Thyroid gland (tissue), 4 donors: ENCODE data around the gene TMPRSS6. TPM values are rescaled to one million over a fixed set of nuclear protein-coding genes. Genes with fewer than 3 reads are reported as not detected.

ENCODE experiments used
- DNase-seq, 2 donors: peaks; one replicate each; pipeline ENCODE4 v3.0.0-alpha.2; 2019
- H3K27ac ChIP-seq, 3 donors: fragments of 200-600 bp; sonication (generic); 1 replicate in 2 of 3; 2 replicates in 1 of 3; pipeline ENCODE4 v1.5.1; 2016 to 2019; ENCODE audit warnings: mild to moderate bottlenecking in 1 of 3, moderate library complexity in 1 of 3
- H3K27me3 ChIP-seq: fragments of 200-600 bp; sonication (generic); one replicate; pipeline ENCODE4 v1.5.1; 2019
- H3K36me3 ChIP-seq, 2 donors: fragments of 200-600 bp; sonication (generic); one replicate each; pipeline ENCODE4 v1.5.1; 2016 to 2019
- H3K4me1 ChIP-seq, 2 donors: fragments of 200-600 bp; sonication (generic); one replicate each; pipeline ENCODE4 v1.5.1; 2017 to 2019
- H3K4me3 ChIP-seq, 3 donors: fragments of 200-600 bp; sonication (generic); replicated peaks in 1 of 3; 1 replicate in 2 of 3; 2 replicates in 1 of 3; pipeline ENCODE4 v1.5.1; 2016; ENCODE audit warnings: mild to moderate bottlenecking in 1 of 3
- H3K9me3 ChIP-seq: fragments of 200-600 bp; sonication (generic); one replicate; pipeline ENCODE4 v1.5.1; 2017
- POLR2A ChIP-seq, 2 donors: fragments of 450-650 bp; IDR thresholded peaks; one replicate each; pipeline ENCODE4 v1.6.1; 2017; ENCODE audit warnings: antibody characterized with exemption in 2 of 2, mild to moderate bottlenecking in 2 of 2, moderate library complexity in 1 of 2
- WGBS, 2 donors: methylation state at CpG; one replicate each; pipeline ENCODE4 v1.1.5; 2017; 5-methylcytosine and 5-hydroxymethylcytosine counted together
- intact Hi-C: fragments of 100-400 bp; cut with DNase I; formaldehyde crosslinking; loops from one replicate; pipeline ENCODE4 v1.15.1; 2023
- total RNA-seq, 4 donors: library from RNA; depleted of rRNA; stranded (reverse); fragments of >200 nt; gene quantifications; one replicate each; pipeline ENCODE4 v1.2.3, GENCODE V29; 2016
- TF ChIP-seq, protein P1 (sequence below), 6 experiments: fragments of 200-600 bp in 3 of 6; fragments of 450-650 bp in 3 of 6; sonication (generic) in 3 of 6; IDR thresholded peaks; one replicate each; pipeline ENCODE4 v1.5.1; 2016 to 2019; ENCODE audit warnings: antibody characterized with exemption in 6 of 6, mild to moderate bottlenecking in 2 of 6, inconsistent platforms in 1 of 6, moderate library complexity in 1 of 6

Gene TMPRSS6
- total RNA-seq, 4 donors from 2014 or later, result 0.50 TPM; not detected in 3

DNA sequence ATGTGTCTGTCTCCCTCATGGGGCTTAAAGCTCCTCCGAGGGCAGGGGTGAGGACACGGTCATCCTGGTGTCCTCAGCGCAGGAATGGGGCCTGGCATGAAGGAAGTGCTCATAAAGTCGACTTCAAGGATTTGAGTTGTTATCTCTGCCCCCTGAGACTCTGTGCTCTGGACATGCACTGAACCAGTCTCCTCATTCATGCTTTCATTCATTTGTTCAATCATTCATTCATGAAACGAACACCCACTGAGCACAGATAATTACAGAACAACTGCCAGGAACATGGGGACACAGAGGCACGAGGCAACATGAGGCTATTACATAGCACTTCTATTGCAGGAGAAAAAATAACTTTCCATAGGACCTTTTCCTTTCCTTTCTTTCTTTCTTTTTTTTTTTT, 16.5 kb downstream of the TMPRSS6 start:
- Histone ChIP-seq H3K27me3 (no peaks in the 10 kb centered on the region), H3K36me3 (no peaks in the 10 kb centered on the region), H3K27ac (no peak overlapping the region), H3K4me1 (no peaks in the 10 kb centered on the region), H3K9me3 (no peaks in the 10 kb centered on the region), H3K4me3 (no peak overlapping the region)
- TF ChIP-seq POLR2A (IDR thresholded peaks at IDR 0.05), result no peak
- TF ChIP-seq, protein P1, sequence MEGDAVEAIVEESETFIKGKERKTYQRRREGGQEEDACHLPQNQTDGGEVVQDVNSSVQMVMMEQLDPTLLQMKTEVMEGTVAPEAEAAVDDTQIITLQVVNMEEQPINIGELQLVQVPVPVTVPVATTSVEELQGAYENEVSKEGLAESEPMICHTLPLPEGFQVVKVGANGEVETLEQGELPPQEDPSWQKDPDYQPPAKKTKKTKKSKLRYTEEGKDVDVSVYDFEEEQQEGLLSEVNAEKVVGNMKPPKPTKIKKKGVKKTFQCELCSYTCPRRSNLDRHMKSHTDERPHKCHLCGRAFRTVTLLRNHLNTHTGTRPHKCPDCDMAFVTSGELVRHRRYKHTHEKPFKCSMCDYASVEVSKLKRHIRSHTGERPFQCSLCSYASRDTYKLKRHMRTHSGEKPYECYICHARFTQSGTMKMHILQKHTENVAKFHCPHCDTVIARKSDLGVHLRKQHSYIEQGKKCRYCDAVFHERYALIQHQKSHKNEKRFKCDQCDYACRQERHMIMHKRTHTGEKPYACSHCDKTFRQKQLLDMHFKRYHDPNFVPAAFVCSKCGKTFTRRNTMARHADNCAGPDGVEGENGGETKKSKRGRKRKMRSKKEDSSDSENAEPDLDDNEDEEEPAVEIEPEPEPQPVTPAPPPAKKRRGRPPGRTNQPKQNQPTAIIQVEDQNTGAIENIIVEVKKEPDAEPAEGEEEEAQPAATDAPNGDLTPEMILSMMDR (IDR thresholded peaks at IDR 0.05), result no peak
- intact Hi-C loops, result no loop called here
- no peak for DNase-seq
- 62 to 71% methylated on average over 6 of the region's 6 CpGs for WGBS, 2 donors

DNA sequence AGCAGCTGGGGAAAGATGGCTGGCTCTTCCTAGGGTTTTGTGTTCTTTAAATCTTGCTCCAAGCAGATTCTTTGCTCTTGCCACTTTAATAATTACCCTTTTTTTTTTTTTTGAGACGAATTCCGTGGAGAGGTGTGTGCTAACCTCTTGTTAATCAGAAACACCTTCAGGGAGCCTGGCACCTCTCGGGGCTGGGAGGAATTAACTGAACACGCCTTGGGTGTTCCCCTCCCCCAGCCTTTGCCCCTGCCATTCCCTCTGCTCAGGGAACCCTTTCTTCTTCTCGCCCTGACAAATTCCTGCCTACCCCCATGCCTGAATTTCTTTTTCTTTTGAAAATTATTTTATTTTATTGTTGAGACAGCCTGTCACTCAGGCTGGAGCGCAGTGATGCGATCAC, 17.5 kb downstream of the TMPRSS6 start:
- TF ChIP-seq, protein P1 (IDR thresholded peaks at IDR 0.05), result no peak
- no peak for TF ChIP-seq POLR2A (IDR thresholded peaks at IDR 0.05)
- DNase-seq, result no peak
- Histone ChIP-seq H3K4me1 (no peaks in the 10 kb centered on the region), H3K36me3 (no peaks in the 10 kb centered on the region), H3K4me3 (no peak overlapping the region), H3K27ac (no peak overlapping the region), H3K27me3 (no peaks in the 10 kb centered on the region), H3K9me3 (no peaks in the 10 kb centered on the region)
- 69 to 76% methylated on average over 7 of the region's 7 CpGs for WGBS, 2 donors
- intact Hi-C loops, result no loop called here

GRCh38 chr22:37090920-37091695, 18.4 kb downstream of the TMPRSS6 start:
- DNase-seq, result no peak
- no peak for TF ChIP-seq POLR2A (IDR thresholded peaks at IDR 0.05)
- TF ChIP-seq, protein P1 (IDR thresholded peaks at IDR 0.05), result no peak
- Histone ChIP-seq H3K4me1 (no peaks in the 10 kb centered on the region), H3K4me3 (no peak overlapping the region), H3K27ac (no peak overlapping the region), H3K9me3 (no peaks in the 10 kb centered on the region), H3K27me3 (no peaks in the 10 kb centered on the region), H3K36me3 (no peaks in the 10 kb centered on the region)
- intact Hi-C loops, result no loop called here
- WGBS, 2 donors, result 78 to 86% methylated on average over 9 of the region's 9 CpGs

DNA sequence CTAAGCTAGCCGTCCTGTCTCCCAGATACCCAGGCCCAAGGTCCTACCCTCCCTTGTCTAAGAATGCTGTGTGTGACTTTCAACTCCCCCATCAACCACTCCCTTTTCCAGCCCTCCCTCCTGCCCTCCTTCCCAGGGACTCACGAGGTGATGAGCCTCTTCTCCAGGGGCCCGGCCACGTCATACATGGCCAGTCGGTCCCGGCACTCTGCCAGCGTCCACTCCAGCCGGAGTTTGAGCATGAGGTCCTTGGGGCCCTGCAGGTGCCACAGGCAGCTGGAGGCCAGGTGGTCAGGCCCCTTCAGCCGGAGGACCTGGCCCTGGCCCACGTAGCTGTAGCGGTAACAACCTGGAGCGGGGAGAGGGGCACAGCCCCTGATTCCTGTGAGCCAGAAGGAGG, 20.1 kb downstream of the TMPRSS6 start:
- H3K9me3 ChIP-seq, result no peaks in the 10 kb centered on the region
- no peak overlapping the region for H3K4me3 ChIP-seq
- no peaks in the 10 kb centered on the region for H3K4me1 ChIP-seq
- TF ChIP-seq POLR2A (IDR thresholded peaks at IDR 0.05), result no peak
- TF ChIP-seq, protein P1 (IDR thresholded peaks at IDR 0.05), result no peak
- no peak overlapping the region for H3K27ac ChIP-seq
- intact Hi-C loops, result no loop called here
- DNase-seq, result peak; percentile 15 to 26
- no peaks in the 10 kb centered on the region for H3K36me3 ChIP-seq
- 16 to 28% methylated on average over 11 to 12 of the region's 12 CpGs for WGBS, 2 donors
- H3K27me3 ChIP-seq, result no peaks in the 10 kb centered on the region

GRCh38 chr22:37088750-37089408, 20.6 kb downstream of the TMPRSS6 start:
- intact Hi-C loops, result no loop called here
- H3K4me3 ChIP-seq, result no peak overlapping the region
- WGBS, 2 donors, result 77 to 83% methylated on average over 17 of the region's 17 CpGs
- TF ChIP-seq POLR2A (IDR thresholded peaks at IDR 0.05), result no peak
- TF ChIP-seq, protein P1 (IDR thresholded peaks at IDR 0.05), result no peak
- DNase-seq, result no peak
- no peaks in the 10 kb centered on the region for H3K27me3 ChIP-seq
- no peaks in the 10 kb centered on the region for H3K4me1 ChIP-seq
- no peaks in the 10 kb centered on the region for H3K9me3 ChIP-seq
- H3K27ac ChIP-seq, result no peak overlapping the region
- no peaks in the 10 kb centered on the region for H3K36me3 ChIP-seq
